T-cell (primary cell): Measurements from ENCODE around the gene SH3BP4. TPM values are rescaled to one million over a fixed set of nuclear protein-coding genes. Genes with fewer than 3 reads are reported as not detected.

Experiments used
- ATAC-seq, 4 experiments: fragments of 200-7000 bp in 3 of 4; fragments of 150-1000 bp in 1 of 4; cut with Tn5 transposase; replicated peaks in 1 of 4; 1 replicate in 3 of 4; 2 replicates in 1 of 4; pipeline ENCODE4 v1.10.0; 2021; ENCODE audit warnings: moderate library complexity in 3 of 4, mild to moderate bottlenecking in 2 of 4, moderate number of reproducible peaks in 1 of 4
- CTCF ChIA-PET, 2 donors: fragments of 300-600 bp; sonication (Branson Sonifier 250); formaldehyde crosslinking; loops; one replicate each; lab custom pipeline; 2022; ENCODE audit warnings: antibody characterized with exemption in 2 of 2; lab: Charles Lee
- POLR2A ChIA-PET, 2 donors: fragments of 300-600 bp; sonication (Branson Sonifier 250); formaldehyde crosslinking; loops; one replicate each; lab custom pipeline; 2022; ENCODE audit warnings: antibody characterized with exemption in 2 of 2; lab: Charles Lee
- DNase-seq, 35 experiments: peaks; one replicate each; pipeline versions ENCODE4 v3.0.0 to v3.0.0-alpha.2; 2013 to 2023
- H3K27ac ChIP-seq: one replicate; pipeline ENCODE4 v1.5.1; 2013; ENCODE audit warnings: low read length
- H3K27me3 ChIP-seq, 2 experiments: replicated peaks in 1 of 2; 1 replicate in 1 of 2; 2 replicates in 1 of 2; pipeline versions ENCODE4 v1.6.1 to v1.7.0; 2013; ENCODE audit warnings: low read length in 1 of 2, mixed read lengths in 1 of 2; ENCODE audit not compliant: control insufficient read depth in 2 of 2, insufficient read depth in 2 of 2; ENCODE audit errors: extremely low read depth in 1 of 2
- H3K36me3 ChIP-seq, 2 donors: 1 replicate in 1 of 2; 2 replicates in 1 of 2; pipeline versions ENCODE4 v1.6.1 to v1.7.0; 2013; ENCODE audit warnings: low read length in 1 of 2; ENCODE audit not compliant: control insufficient read depth in 2 of 2, insufficient read depth in 1 of 2; ENCODE audit errors: extremely low read depth in 1 of 2
- H3K4me1 ChIP-seq, 2 experiments: 1 replicate in 1 of 2; 2 replicates in 1 of 2; pipeline versions ENCODE4 v1.6.1 to v1.7.0; 2013; ENCODE audit warnings: low read length in 2 of 2, mixed read lengths in 1 of 2; ENCODE audit not compliant: insufficient read depth in 2 of 2, control insufficient read depth in 1 of 2; ENCODE audit errors: extremely low read depth in 1 of 2
- H3K4me3 ChIP-seq, 2 donors: 1 replicate in 1 of 2; 2 replicates in 1 of 2; pipeline versions ENCODE4 v1.5.1 to v1.7.0; 2013; ENCODE audit warnings: mild to moderate bottlenecking in 2 of 2, low read length in 1 of 2, moderate library complexity in 1 of 2; ENCODE audit not compliant: control insufficient read depth in 1 of 2; ENCODE audit errors: extremely low read depth in 1 of 2
- H3K9me3 ChIP-seq: 2 replicates; pipeline ENCODE4 v1.7.0; 2013
- H3K27ac Mint-ChIP-seq, 2 donors: one replicate each; pipeline ENCODE4 v1.8.0; 2020 to 2021; ENCODE audit warnings: mild to moderate bottlenecking in 2 of 2, mixed read lengths in 2 of 2
- H3K27me3 Mint-ChIP-seq, 2 donors: one replicate each; pipeline ENCODE4 v1.8.0; 2021 to 2022; ENCODE audit warnings: mixed read lengths in 2 of 2
- H3K36me3 Mint-ChIP-seq: one replicate; pipeline ENCODE4 v1.8.0; 2021; ENCODE audit warnings: mixed read lengths
- H3K4me1 Mint-ChIP-seq, 3 donors: one replicate each; pipeline ENCODE4 v1.8.0; 2020 to 2022; ENCODE audit warnings: mixed read lengths in 3 of 3, mild to moderate bottlenecking in 1 of 3
- H3K4me3 Mint-ChIP-seq, 3 donors: one replicate each; pipeline ENCODE4 v1.8.0; 2020 to 2022; ENCODE audit warnings: mild to moderate bottlenecking in 3 of 3, mixed read lengths in 3 of 3, moderate library complexity in 3 of 3
- H3K9me3 Mint-ChIP-seq, 3 donors: one replicate each; pipeline ENCODE4 v1.8.0; 2020 to 2022; ENCODE audit warnings: mixed read lengths in 3 of 3
- WGBS: methylation state at CpG from one replicate; pipeline ENCODE4 v1.1.5; 2013; ENCODE audit warnings: missing lambda C conversion rate; ENCODE audit not compliant: insufficient coverage; 5-methylcytosine and 5-hydroxymethylcytosine counted together
- total RNA-seq, 35 experiments: library from RNA in 6 of 35; stranded (reverse) in 6 of 35; fragments of 120-200 nt in 1 of 35; gene quantifications; one replicate each; pipeline versions ENCODE4 v1.2.1 to v1.2.4 and lab custom pipeline; 2013 to 2026

Gene SH3BP4
- total RNA-seq, 5 donors from 2014 or later (not counting 1 experiment from before 2014, with no cell fraction given) = 0.14 to 1.3 (median 0.50) TPM

DNA sequence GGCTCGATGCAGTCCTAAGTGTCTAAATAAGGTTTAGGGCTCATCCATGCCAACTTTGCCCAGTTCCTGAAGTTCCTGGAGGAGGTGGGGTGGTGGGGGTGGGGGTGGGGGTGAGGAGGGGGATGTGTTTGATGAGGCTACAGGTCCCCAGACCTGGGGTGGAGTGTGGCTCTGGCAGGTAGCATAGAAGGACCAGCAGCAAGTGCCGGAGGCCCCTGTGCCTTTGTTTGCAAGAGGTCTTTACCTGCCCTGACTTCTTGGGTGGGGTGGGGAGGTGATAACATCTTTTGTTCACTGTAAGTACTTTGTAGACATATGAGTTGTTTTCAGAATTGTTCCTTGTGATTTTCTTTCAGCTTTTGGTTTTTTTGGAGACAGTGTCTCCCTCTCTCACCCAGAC, 10.0 kb downstream of the SH3BP4 start:
- peaks cover 10 to 18% of the 10 kb centered on the region in 2 donors for H3K27me3 Mint-ChIP-seq
- ChIA-PET POLR2A (no interaction called here), CTCF (no interaction called here)
- DNase-seq (no peak), ATAC-seq (no peak)
- no peaks in the 10 kb centered on the region for H3K36me3 Mint-ChIP-seq
- WGBS = 100% methylated on average over 1 of the region's 2 CpGs
- peaks cover 0 to 21% of the 10 kb centered on the region in 2 experiments for H3K27me3 ChIP-seq
- no peak overlapping the region for H3K4me3 ChIP-seq
- no peak overlapping the region for H3K27ac ChIP-seq
- no peak overlapping the region for H3K27ac Mint-ChIP-seq
- H3K36me3 ChIP-seq = no peaks in the 10 kb centered on the region
- H3K4me1 ChIP-seq = no peaks in the 10 kb centered on the region
- no peaks in the 10 kb centered on the region for H3K9me3 Mint-ChIP-seq
- no peaks in the 10 kb centered on the region for H3K4me1 Mint-ChIP-seq
- H3K4me3 Mint-ChIP-seq = no peak overlapping the region
- no peaks in the 10 kb centered on the region for H3K9me3 ChIP-seq

DNA sequence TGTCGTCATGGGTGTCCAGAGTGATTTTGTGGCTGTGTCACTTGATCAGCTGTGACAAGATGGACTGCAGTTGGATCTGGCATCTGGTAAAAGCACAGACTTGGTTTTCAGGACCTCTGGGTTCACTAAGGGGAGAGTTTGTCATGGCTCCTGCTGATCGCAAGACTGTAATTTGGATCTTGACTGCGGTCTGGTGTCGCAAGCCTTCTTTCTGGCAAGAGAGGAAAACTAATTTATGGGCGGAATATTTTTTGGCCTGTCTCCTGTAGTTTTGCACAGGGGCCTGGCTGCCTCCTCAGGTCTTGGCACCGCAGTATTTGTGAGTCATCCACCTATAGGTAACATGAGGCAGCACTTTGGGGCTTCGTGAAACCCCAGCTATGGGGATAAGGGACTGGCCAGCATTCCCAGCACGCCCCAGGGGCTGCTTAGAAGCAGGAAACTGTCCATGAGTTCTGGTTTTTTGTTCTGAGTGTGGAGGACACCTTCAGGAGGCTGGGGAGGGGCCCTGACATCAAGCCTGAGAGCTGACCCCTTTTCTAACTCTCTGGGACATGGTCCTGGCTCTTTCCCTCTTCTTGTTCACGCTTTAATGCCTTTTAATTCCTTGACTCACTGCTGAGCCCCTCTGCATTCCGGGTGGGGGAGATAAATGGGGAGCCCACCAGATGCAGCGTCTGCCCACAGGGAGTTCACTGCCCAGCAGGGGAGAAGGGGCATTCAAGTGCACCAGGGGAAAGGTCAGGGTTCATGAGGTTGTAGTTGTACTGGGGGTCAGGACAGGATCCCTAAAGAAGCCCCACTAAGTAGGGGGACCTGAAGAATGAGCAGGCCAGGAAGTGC, 12.2 kb downstream of the SH3BP4 start:
- H3K4me1 ChIP-seq = no peaks in the 10 kb centered on the region
- H3K4me3 ChIP-seq = no peak overlapping the region
- ChIA-PET POLR2A (no interaction called here), CTCF (no interaction called here)
- no peak overlapping the region for H3K27ac Mint-ChIP-seq
- H3K36me3 ChIP-seq = no peaks in the 10 kb centered on the region
- H3K9me3 ChIP-seq = no peaks in the 10 kb centered on the region
- no peaks in the 10 kb centered on the region for H3K9me3 Mint-ChIP-seq
- H3K27ac ChIP-seq = no peak overlapping the region
- H3K27me3 ChIP-seq = peaks cover 0 to 13% of the 10 kb centered on the region in 2 experiments
- 89% methylated on average over 8 of the region's 11 CpGs for WGBS
- ATAC-seq (no peak), DNase-seq (no peak)
- H3K27me3 Mint-ChIP-seq = peaks cover 3 to 14% of the 10 kb centered on the region in 2 donors
- H3K4me3 Mint-ChIP-seq = no peak overlapping the region
- H3K4me1 Mint-ChIP-seq = no peaks in the 10 kb centered on the region
- H3K36me3 Mint-ChIP-seq = no peaks in the 10 kb centered on the region

DNA sequence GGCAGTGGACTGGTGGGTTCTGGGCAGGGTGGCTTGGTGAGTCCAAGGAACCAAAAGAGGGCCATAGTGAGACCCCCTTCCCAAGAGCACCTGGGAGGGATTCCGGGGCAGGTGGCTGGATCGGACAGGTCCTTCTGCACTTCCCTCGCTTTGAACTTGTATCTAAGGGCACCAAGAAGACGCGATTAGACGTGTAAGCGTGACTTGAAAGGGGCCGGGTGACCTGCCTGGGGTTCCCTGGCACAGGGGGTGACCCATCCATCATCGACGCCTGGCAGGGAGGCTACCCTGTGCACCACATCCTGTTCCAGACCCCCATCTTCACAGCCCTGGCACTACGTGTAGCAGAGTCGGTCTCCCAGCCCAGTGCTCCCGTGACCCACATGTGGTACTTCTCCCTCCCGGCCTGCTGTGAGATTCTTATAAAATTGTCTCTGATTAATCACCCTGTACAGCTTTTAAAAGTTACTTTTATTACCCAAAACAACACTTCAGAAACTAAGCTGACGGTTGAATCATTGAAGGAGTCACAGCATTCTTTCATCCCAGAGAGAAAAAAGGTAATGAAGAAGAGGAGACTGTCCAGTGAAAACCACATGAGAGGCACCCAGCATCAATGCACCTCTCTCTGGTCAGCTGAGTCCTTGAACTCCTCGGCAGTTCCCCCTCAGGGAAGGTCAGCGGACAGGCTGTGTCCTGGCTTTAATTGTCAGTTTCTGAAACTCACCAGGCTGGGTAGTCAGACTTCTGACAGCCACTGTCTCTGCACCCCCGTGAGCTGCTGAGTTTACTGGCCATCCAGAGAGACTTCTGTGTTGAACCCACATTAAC, 13.0 kb downstream of the SH3BP4 start:
- H3K4me1 Mint-ChIP-seq = no peaks in the 10 kb centered on the region
- DNase-seq (no peak), ATAC-seq (no peak)
- H3K27ac ChIP-seq = no peak overlapping the region
- H3K27me3 ChIP-seq = peaks cover 0 to 20% of the 10 kb centered on the region in 2 experiments
- no peak overlapping the region for H3K4me3 Mint-ChIP-seq
- no peaks in the 10 kb centered on the region for H3K4me1 ChIP-seq
- ChIA-PET POLR2A (no interaction called here), CTCF (no interaction called here)
- H3K9me3 Mint-ChIP-seq = peaks cover 0 to 2% (median 0%) of the 10 kb centered on the region in 3 donors
- no peak overlapping the region for H3K27ac Mint-ChIP-seq
- no peaks in the 10 kb centered on the region for H3K9me3 ChIP-seq
- no peak overlapping the region for H3K4me3 ChIP-seq
- WGBS = 64% methylated on average over 15 of the region's 18 CpGs
- H3K27me3 Mint-ChIP-seq = peaks cover 6 to 15% of the 10 kb centered on the region in 2 donors
- no peaks in the 10 kb centered on the region for H3K36me3 ChIP-seq
- no peaks in the 10 kb centered on the region for H3K36me3 Mint-ChIP-seq

DNA sequence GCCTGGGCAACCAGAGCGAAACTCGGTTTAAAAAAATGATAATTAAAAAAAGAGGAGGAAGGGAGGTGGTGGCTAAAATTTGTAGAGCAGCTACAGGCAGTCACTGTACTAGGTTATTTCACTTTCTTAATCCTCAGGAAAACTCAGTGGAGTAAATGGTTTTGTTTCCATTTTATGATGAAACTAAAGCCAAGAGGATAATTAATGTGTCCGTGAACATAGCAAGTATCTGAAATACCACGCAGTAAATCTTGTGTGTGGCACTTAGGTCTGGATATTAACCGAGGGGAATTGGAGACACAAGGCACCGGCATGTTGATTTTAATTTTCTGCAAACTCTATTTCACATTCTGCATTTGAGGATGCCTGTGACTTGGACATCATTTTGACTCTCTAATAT, 14.5 kb downstream of the SH3BP4 start:
- Histone ChIP-seq H3K4me3 (no peak overlapping the region), H3K9me3 (no peaks in the 10 kb centered on the region), H3K36me3 (no peaks in the 10 kb centered on the region), H3K27ac (no peak overlapping the region), H3K27me3 (peaks cover 0 to 20% of the 10 kb centered on the region in 2 experiments), H3K4me1 (no peaks in the 10 kb centered on the region)
- no peak for DNase-seq
- Mint-ChIP-seq H3K4me3 (no peak overlapping the region), H3K4me1 (no peaks in the 10 kb centered on the region), H3K27me3 (peaks cover 9 to 20% of the 10 kb centered on the region in 2 donors), H3K36me3 (no peaks in the 10 kb centered on the region), H3K9me3 (peaks cover 0 to 4% (median 0%) of the 10 kb centered on the region in 3 donors), H3K27ac (no peak overlapping the region)
- no peak for ATAC-seq
- POLR2A ChIA-PET = no interaction called here
- no CpG with 5 or more reads among the region's 6 CpGs for WGBS
- CTCF ChIA-PET = no interaction called here

DNA sequence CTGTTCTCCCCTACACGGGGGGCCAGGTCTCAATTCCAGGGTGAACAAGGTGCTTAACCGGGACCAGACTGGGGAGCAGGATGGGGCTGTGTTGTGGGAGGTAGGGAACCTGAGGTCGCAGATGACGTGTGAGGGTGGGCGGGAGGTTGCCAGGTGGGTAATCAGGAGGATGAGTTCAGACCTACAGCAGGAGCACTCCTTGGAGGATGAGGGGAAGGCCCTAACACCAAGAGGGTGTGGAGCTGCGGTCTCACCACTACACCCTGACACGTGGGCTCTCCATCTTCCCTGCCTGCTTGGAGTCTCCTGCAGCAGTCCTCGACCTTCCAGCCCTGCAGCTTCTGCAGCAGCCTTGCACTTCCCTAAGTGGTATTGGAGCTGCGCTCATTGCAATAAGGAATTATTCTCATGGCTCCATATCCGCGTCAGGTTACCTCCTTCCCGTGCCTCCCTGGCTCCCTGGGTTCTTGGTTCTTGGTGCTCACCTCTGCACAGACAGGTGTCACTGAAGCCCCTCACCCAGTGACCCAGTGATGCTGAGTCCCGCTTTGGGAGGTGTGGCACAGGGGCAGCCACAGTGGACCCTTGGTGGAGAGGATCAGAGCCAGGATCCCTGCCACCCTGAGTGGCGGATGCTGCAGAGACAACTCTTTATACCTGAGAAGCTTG, 15.5 kb downstream of the SH3BP4 start:
- Histone ChIP-seq H3K9me3 (no peaks in the 10 kb centered on the region), H3K27me3 (peaks cover 0 to 23% of the 10 kb centered on the region in 2 experiments), H3K4me1 (no peaks in the 10 kb centered on the region), H3K27ac (no peak overlapping the region), H3K36me3 (no peaks in the 10 kb centered on the region), H3K4me3 (no peak overlapping the region)
- POLR2A ChIA-PET = no interaction called here
- no peak for DNase-seq
- H3K27me3 Mint-ChIP-seq = peaks cover 9 to 20% of the 10 kb centered on the region in 2 donors
- no peaks in the 10 kb centered on the region for H3K4me1 Mint-ChIP-seq
- CTCF ChIA-PET = interaction anchor here in 1 of 2 donors (0.6 kb wide), 1 partner anchor 779 kb away, joined by 4 read pairs; no protein-coding TSS in a partner anchor
- H3K27ac Mint-ChIP-seq = no peak overlapping the region
- H3K4me3 Mint-ChIP-seq = no peak overlapping the region
- H3K9me3 Mint-ChIP-seq = peaks cover 0 to 4% (median 0%) of the 10 kb centered on the region in 3 donors
- no peak for ATAC-seq
- WGBS = 83% methylated on average over 7 of the region's 14 CpGs
- H3K36me3 Mint-ChIP-seq = no peaks in the 10 kb centered on the region

DNA sequence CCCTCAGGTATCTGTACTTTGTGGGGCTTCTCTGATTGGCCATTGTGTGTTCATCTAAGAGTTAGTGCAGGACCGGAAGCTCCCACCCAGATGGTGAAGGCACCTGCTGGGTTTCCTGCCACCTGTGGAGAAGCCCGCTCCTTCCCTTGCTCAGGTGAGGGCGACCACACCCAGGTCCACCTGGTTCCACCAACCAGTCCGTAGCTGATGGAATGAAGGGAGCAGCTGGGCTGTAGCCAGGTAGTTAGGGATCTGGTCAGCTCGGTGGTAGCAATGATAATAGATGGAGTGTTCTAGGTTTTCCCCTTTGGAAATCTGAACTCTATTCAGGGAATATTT, 16.0 kb downstream of the SH3BP4 start:
- ATAC-seq (no peak), DNase-seq (no peak)
- Mint-ChIP-seq H3K9me3 (peaks cover 0 to 4% (median 0%) of the 10 kb centered on the region in 3 donors), H3K36me3 (no peaks in the 10 kb centered on the region), H3K4me1 (no peaks in the 10 kb centered on the region), H3K27ac (no peak overlapping the region), H3K4me3 (no peak overlapping the region), H3K27me3 (peaks cover 9 to 20% of the 10 kb centered on the region in 2 donors)
- Histone ChIP-seq H3K27ac (no peak overlapping the region), H3K36me3 (no peaks in the 10 kb centered on the region), H3K9me3 (no peaks in the 10 kb centered on the region), H3K4me1 (no peaks in the 10 kb centered on the region), H3K27me3 (peaks cover 0 to 25% of the 10 kb centered on the region in 2 experiments), H3K4me3 (no peak overlapping the region)
- ChIA-PET CTCF (interaction anchor here in 1 of 2 donors (0.6 kb wide), 1 partner anchor 779 kb away, joined by 4 read pairs; no protein-coding TSS in a partner anchor), POLR2A (no interaction called here)
- 91% methylated on average over 3 of the region's 5 CpGs for WGBS
